Right renal cortex interstitium (tissue), 3 donors: ENCODE results near the gene REEP5. TPM values are rescaled to one million over a fixed set of nuclear protein-coding genes. Genes with fewer than 3 reads are reported as not detected.
"Not testable (repeated sequence)": the region's sequence is repeated elsewhere in the genome, so short reads cannot be mapped to it uniquely, and the experiment has no call there.

Experiments used
- DNase-seq, 3 donors: peaks; one replicate each; pipeline ENCODE4 v3.0.0-alpha.2; 2013; ENCODE audit warnings: low read depth in 3 of 3, low spot score in 2 of 3
- polyA plus RNA-seq, 3 donors: library from polyadenylated mRNA; unstranded; fragments of 120-200 nt; gene quantifications; one replicate each; pipeline ENCODE4 v1.2.1, GENCODE V29; 2013; ENCODE audit not compliant: insufficient read length in 3 of 3

The REEP5 gene
- polyA plus RNA-seq, 3 donors: 114 to 129 (median 125) TPM

GRCh38 chr5:112892776-112893175, 29.3 kb downstream of the REEP5 start:
- DNase-seq: no peak

GRCh38 chr5:112892066-112892465, 30.0 kb downstream of the REEP5 start:
- DNase-seq: not testable (repeated sequence)

GRCh38 chr5:112886975-112887374, 35.1 kb downstream of the REEP5 start:
- DNase-seq: no peak

GRCh38 chr5:112885001-112885400, 37.0 kb downstream of the REEP5 start:
- no peak for DNase-seq

- DNase-seq: no peak
Measured at GRCh38 chr5:112883192-112883591, 38.8 kb downstream of the REEP5 start.

GRCh38 chr5:112880219-112880964, 41.6 kb downstream of the REEP5 start:
- no peak for DNase-seq

GRCh38 chr5:112878760-112879159, 43.3 kb downstream of the REEP5 start:
- DNase-seq: no peak

- no peak for DNase-seq
Measured at GRCh38 chr5:112878101-112878500, 43.9 kb downstream of the REEP5 start.

- no peak for DNase-seq
Measured at GRCh38 chr5:112876362-112876761, 45.7 kb downstream of the REEP5 start.

GRCh38 chr5:112870966-112871365, 51.1 kb downstream of the REEP5 start:
- no peak for DNase-seq

GRCh38 chr5:112869948-112870347, 52.1 kb downstream of the REEP5 start:
- DNase-seq: no peak

GRCh38 chr5:112867411-112867810, 54.6 kb downstream of the REEP5 start:
- no peak for DNase-seq

- DNase-seq: no peak
Measured at GRCh38 chr5:112866739-112867138, 55.3 kb downstream of the REEP5 start.

GRCh38 chr5:112865128-112865527, 56.9 kb downstream of the REEP5 start:
- no peak for DNase-seq

- no peak for DNase-seq
Measured at GRCh38 chr5:112863549-112863948, 58.5 kb downstream of the REEP5 start.

- DNase-seq: no peak
Measured at GRCh38 chr5:112862085-112862484, 59.9 kb downstream of the REEP5 start.

- no peak for DNase-seq
Measured at GRCh38 chr5:112861638-112861985, 60.4 kb downstream of the REEP5 start.

- DNase-seq: peak; percentile 89 to 95 (median 95)
Measured at GRCh38 chr5:112860929-112861637, 60.9 kb downstream of the REEP5 start, which contains the start of gene SRP19. Gene SRP19, plus strand, starts transcription at chr5:112861287. Its CDS starts 90 bp downstream, at chr5:112861377.

- not testable (repeated sequence) for DNase-seq
Measured at GRCh38 chr5:112860571-112860928, 61.5 kb downstream of the REEP5 start.

GRCh38 chr5:112857866-112858265, 64.2 kb downstream of the REEP5 start:
- DNase-seq: no peak

- DNase-seq: no peak
Measured at GRCh38 chr5:112854651-112855050, 67.4 kb downstream of the REEP5 start.

- DNase-seq: no peak
Measured at GRCh38 chr5:112849912-112850311, 72.1 kb downstream of the REEP5 start.
